GM19043 (cell line): Measurements from ENCODE around the gene KCNMA1.

Experiments used
- ATAC-seq: cut with Tn5 transposase; IDR thresholded peaks from one replicate; pipeline ENCODE4 v1.9.1; 2021; ENCODE audit warnings: low read depth; ENCODE audit not compliant: unreplicated experiment

The KCNMA1 gene

DNA sequence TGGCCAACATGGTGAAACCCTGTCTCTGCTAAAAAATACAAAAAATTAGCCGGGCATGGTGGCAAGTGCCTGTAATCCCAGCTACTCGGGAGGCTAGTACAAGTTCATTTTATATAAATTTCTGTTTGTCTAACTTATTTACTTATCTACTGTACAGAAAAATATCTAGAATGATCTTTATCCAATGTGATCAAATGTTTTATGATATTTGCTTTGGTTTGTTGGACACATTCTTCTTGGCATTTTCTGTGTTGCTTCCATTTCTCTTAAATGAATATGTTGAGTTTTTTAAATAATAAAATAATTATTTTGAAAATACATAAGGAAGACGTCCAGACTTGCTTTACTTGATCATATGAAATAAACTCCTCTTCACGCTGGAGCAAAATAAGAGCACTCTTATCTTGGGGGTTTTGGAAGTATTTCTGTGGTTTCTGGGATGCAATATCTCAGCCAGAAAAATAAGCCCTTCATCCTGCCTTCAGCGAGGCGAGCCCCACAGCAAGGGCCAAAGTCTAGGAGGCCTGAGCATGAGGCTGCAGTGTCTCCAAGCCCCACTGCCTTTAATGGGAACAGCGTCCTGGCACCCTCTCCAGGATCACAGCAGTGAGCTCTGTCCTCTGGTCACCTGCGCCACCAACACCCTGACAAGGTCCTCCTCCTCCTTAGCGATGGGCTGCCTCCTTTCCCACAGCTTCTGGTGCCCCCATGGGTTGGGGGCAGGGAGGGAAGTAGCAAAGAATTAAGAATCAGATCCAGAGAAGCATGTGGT lies 480.2 kb downstream of the KCNMA1 start:
- ATAC-seq: no peak

DNA sequence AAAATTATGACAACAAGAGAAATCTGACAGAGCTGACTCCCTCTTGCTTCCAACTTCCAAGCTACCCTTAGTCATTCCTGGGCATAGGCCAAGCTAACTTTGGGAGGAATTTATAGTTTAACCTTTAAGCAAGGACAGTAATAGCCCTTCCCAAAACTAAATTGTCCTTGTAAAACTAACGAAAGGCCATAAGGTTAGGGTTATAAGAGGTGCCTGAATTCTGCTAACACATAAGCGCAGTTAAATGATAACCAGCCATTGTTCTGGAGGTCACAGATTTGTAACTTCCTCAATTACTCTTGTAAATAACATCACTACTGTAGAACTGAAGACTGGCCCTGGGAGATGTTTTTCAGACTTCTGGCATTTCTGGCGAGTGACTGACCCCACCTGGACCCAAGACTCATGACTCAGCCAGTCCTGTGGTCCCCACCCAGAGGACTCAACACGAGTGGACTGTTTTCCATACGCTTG lies 481.2 kb downstream of the KCNMA1 start:
- no peak for ATAC-seq

DNA sequence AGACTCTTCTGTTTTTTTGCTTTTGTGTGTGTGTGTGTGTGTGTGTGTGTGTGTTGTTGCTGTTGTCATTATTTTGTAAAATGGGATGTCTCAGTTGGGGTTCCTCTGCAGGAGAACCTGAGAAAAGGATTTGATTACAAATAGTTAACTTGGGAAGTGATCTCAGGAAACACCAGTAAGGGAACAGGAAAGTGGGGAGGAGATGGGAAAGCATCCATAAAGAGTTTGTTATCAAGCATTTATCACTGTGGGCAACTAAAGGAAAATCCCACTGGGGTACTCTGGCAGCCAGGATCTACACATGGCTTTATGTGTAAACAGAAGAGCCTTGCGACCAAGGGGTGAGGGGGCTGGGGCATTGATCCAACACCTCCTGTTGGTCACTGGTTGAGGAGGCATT lies 485.4 kb downstream of the KCNMA1 start:
- no peak for ATAC-seq

DNA sequence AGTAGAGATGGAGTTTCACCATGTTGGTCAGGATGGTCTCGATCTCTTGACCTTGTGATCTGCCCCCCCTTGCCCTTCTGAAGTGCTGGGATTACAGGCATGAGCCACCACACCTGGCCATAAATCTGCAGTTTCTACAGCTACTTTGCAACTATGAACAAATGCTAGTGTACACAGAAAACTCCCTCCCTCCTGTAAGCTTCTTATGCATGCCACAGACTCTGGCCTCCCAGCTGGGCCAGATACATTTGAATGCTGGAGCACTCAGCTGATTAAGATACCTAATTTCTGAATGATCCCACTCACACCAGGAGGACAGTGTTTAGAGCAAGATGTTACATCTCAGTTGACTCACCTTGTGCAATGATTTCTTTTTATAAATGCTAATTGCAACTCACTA lies 486.2 kb downstream of the KCNMA1 start:
- ATAC-seq: no peak

DNA sequence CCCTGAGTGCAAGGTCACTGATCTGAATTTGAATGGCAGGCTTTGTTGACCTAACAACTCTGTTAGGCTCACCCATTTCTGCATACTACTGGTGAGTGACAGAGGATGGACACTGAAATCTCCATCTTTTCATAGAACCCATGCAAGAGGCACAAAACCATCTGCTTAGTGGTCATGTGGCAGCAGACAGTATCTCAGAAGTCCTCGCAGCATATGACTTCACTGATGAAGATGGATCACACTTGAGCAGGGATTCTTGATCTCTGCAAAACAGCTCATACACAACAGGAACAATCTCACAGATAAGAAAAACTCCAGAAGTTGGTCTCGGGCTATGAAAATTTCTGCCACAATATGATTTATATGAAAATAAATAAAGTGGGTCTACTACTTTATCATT lies 487.9 kb downstream of the KCNMA1 start:
- ATAC-seq: no peak

DNA sequence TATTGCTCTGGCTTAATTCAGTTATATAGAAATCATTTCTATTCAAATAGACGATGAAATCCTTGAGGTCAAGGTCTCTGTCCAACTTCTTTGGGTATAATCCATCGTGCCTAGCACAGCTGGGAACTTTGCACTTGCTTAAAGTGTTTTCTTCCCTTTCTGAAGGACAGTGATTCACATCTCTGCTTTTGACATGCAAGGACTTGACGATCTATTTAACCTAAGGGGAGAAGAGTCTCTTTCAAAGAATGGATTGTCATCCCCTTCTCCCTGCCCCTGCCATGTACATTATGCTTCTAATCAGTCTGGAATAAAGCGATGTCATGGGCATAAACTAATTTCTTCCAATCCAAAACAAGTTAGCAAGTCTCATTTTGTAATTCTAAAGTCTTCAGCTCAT lies 488.6 kb downstream of the KCNMA1 start:
- ATAC-seq: no peak

DNA sequence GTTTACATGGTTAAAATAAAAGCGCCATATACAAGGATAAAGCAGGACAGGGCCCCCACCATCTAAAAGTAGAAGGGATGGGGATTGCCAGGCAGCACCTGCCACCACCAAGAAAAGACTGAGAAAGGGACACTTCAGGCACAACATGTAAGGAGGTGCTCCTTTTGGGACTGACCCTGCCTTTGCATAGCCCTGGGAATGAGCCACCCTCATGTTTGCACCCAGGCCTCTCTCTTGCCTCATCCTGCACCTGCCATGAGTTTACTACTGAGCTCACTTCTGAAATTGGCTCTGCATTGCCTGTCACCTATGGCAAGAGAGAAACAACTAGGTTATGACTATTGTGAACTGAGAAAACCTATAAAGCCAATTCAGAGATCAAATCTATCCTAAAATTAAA lies 489.7 kb downstream of the KCNMA1 start:
- no peak for ATAC-seq

DNA sequence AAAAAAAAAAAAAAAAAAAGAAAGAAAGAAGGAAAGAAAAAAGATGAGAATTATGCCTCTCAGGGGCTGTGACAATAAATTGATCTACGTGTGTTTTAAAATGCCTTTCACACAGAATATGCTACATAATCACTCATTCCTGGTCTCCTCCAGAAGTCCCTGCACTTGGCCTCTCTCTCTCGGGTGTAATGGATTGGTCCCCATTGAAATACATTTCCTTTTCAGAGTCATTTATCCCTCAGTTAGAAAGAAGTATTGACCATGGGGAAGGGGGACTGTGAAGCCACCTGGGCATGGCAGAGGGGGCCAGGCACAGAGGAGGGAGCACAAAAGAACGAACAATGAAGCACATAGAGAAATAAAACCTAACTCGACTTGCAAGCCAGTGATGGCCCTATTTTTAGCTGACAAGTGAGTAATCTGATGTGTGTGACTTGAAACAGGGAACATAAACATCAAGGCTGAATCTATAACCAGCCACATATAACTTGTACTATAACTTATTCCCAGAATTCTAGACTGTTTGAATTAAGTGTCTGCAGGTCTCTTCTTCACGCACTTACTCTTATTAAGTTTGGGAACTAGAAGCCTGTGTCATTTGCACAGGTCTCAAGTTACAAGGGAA lies 490.8 kb downstream of the KCNMA1 start:
- no peak for ATAC-seq

DNA sequence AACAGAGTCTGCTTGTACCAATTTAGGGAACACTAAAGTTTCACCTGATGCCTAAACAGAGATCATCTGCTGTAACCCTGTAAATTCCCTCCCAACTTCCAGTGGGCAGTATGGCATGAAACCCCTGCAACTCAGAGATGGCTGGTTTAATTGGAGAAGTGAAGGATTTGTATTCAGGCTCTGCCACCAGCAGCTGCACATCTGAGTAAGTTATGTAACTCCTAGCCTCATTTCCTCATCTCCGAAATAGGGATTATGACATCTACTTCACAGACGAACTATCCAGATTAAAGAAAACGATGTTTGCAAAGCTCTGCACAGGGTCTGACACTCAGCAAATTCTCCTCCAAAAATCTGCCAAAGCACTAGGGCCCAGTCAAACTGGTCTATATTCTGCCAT lies 493.0 kb downstream of the KCNMA1 start:
- no peak for ATAC-seq

DNA sequence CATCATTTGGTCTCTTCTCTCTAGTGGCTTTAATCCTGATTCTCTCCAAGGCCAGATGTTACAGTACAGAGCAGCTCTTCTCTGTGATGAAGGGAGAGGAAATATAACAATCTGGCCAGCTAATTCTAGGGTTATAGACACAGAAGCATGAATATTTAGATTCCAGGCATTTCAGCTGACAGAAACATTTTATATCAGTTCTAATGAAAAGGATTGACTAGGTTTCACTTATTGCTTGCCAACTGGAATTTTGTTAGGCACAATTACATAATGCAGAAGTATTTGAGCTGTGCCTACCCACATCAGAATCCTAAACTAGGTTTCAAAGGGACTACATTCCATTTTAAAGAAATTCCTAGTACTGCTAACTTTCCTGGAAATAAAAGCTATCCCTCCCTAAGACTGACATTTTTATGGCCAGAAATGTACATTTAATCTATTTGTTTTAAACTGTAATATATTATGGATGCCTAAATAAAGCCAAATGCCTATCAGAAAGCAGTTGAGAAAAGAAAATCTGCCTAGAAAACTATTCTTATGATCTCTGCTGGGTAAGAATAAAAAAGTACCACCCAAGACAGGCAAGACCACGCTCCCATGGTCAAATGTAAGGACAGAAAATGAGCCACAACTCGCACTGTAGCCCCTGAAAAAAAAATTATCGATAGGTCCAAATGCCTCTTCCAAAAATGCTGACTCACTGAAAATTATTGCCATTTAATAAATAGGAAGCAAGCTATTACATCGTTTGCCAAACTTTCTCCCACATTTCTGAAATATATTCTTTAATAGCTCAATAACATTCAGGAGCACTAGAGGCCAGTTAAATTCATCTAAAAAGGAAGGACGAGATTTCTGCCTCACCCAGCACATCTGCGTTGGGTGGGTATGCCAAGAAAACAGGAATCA lies 498.1 kb downstream of the KCNMA1 start:
- ATAC-seq: no peak

DNA sequence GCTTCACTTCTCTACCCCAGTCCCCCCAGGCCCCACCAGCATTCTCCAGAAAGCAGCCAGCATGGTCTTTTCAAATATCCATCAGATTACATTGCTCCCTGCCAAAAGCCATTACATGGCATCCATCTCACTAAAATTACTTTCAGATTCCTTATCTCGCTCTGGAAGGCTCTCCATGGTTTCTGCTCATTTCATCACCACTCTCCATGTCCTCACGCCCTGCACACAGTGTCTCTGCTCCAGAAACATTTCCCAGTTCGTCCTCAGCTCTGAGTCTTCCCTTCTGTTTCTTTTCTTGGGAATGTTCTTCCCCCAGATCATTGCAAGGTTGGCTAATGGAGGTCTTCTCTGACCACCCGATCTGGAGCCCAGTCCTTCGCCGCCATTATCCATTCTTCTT lies 499.1 kb downstream of the KCNMA1 start:
- ATAC-seq: no peak

DNA sequence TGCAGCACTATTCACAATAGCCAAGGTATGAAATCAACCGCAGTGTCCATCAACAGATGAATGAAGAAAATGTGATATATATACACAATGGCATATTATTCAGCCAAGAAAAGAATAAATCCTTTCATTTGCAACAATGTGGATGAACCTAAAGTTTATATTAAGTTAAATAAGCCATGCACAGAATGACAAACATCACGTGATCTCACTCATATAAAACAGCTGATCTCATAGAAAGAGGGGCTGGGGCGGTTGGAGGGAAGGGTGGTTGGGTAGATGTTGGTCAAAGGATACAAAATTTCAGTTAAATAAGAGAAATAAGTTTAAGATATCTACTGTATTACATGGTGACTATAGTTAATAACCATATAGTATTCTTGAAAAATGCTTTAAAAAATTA lies 502.1 kb downstream of the KCNMA1 start:
- ATAC-seq: no peak

DNA sequence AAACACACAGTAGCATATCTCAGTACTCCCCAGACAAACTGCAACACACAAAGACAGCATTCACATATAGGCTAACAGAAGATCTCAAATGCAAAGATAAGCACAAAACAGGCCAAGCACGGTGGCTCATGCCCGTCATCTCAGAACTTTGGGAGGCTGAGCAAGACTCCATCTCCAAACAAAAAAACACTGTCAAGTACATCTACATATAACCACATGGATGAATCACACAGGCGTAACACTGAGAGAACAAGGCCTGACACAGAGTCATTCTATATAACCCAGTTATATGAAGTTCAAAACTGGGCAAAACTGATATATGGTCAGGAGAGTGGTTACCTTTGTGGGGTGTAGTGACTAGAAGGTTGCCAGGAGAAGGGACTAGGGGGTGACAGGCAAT lies 506.4 kb downstream of the KCNMA1 start:
- ATAC-seq: no peak

DNA sequence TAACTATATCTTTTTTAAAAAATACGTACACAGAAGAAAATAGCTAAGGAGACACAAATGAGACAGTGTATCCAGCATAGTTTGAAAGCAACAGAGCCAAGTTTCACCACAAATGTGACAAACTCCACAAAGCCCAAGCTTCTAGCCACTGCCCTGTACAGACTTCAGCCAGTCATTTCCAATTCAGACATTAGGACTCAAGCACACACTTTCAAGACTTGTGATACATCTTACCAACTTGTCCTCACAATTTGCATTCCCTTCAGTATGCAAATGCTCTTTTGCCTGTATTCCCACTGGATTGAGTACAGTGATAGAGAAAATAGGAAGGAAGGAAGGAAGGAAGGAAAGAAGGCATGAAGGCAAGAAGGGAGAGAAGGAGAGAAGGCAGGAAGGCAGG lies 510.4 kb downstream of the KCNMA1 start:
- ATAC-seq: no peak

DNA sequence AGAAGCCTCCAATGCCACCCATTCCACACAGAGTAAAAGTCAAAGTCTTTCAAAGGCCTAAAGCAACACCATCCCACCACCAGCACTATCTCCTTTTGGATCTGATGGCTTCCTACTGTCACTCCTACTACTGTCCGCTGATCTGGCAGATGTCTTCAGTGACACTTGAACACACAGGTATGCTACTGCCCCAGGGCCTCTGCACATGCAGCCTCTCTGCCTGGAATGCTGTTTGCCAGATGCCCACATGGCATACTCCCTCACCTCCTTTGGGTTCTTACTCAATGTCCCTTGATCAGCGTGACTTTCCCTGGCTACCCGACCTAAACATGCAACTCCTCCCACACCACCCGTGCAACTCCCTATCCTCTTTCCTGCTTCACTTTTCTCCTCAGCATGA lies 512.4 kb downstream of the KCNMA1 start:
- ATAC-seq: no peak

DNA sequence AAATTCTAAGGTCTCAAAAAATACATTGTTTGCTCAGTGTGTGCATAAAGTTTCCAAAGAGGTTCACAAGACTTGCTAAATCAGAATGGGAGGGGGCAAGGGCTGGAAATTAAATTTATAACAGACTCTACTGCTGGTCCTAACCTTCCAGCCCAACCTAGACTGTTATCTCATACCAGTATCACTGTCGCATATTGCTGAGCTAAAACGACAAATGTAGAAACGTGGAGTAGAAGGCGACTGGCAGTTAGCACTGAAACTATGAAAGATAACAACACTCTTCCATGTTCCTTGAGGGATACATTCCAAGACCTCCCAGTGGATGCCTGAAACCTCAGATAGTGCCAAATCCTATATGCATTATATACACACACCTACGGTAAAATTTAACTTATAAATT lies 514.3 kb downstream of the KCNMA1 start:
- no peak for ATAC-seq

DNA sequence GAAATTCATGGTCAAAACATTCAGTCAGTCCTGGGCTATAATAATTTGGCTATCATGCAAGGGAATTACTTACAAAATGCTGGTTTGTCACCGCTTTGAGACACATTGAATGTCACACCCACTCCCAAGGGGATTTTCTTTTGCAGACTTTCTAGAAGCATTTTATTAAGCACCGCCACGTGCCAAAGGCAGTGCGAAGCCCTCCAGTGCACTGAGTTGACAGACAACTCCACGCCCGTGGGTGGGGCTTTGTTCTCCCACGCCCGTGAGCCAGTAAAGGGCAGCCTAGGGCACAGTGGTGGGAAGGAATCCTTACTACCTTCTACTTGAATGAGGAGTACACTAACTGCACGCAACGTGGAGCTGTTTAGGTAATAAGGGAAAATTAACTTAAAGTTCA lies 515.8 kb downstream of the KCNMA1 start:
- no peak for ATAC-seq

DNA sequence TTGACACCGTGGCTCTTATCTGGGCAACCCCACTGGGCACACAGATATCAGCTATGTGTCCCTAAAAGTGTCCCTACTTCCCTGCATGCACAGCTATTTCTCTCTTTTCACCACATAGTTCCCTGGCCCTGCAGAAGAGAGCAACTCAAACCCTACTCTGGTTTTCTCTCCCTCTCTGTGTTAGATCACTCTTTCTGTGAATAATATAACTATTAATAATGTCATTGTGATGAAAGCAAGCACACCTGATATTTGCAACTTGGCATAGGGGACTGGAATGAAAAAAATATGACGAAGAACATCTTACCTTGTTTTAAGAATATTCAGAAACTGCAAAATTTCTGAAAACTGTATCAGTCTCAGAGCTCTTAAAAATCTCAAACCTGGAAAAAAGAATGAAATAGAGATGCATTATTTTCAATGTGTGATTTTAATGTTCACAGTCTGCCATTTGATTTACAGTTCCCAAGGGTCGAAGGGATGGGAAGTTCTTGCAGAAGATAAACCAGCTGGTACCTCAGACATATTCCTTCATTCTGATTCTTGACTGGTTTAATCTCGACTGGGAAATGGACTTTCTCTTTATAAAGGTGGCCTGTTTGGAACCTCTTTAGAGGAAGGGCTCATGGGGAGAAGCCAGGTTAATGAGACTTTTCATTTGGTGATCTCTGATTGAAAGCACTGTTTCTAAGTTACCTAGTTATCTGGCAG lies 516.8 kb downstream of the KCNMA1 start:
- no peak for ATAC-seq

DNA sequence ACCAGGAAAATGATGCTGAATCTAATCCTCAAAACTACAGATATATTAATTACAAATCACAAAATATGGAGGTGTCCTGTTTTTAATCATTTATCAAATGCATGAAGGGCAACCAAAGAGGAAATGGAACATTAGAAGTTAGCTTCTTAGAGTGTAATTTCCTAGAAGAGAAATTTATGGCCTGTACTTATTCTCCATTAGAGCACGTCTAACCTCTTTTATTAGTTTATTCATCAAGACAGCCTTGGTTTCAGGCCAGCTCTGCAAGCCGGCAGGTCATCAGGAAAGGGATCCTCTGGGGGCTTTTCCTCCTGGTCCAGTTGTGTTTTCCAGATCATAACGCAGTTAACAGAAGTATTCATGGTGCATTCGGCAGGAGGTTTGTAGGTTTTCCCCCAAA lies 517.6 kb downstream of the KCNMA1 start:
- no peak for ATAC-seq

DNA sequence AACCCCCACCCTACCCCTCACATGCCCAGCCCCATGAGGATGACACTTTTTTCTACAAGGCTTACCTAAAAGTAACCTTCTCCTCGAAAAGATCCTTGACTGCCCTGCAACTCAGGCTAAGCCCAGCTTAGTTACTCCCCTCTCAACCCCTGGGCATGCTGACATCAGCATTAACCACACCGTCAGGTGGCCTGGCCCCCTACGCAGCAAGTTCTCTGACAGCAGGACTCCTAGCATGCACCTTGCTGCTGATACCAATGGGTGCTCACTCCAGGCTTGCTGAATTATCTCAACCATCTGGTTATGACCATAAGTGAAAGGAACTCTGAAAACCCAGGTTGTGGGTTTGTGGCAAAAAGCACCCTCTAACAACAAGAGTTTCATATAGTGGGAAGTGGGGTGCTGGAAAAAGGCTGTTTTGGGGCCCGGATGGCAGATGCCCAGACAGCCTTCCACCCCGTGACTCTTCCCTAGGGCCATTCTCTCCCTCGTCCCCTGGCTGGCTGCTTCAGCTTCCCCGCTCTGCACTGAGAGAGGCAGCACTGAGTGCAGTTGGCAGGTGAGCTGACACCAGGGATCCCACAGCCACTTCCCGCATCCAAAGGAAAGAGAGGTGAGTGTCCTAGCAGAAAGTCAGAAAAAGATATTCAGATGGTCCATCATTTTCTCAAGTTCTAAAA lies 518.9 kb downstream of the KCNMA1 start:
- no peak for ATAC-seq
